Measurements from ENCODE around the gene TRAPPC1. TPM values are rescaled to one million over a fixed set of nuclear protein-coding genes. Genes with fewer than 3 reads are reported as not detected.

Gene TRAPPC1
- total RNA-seq, 2 donors from 2014 or later = 53.7 to 72.7 TPM

DNA sequence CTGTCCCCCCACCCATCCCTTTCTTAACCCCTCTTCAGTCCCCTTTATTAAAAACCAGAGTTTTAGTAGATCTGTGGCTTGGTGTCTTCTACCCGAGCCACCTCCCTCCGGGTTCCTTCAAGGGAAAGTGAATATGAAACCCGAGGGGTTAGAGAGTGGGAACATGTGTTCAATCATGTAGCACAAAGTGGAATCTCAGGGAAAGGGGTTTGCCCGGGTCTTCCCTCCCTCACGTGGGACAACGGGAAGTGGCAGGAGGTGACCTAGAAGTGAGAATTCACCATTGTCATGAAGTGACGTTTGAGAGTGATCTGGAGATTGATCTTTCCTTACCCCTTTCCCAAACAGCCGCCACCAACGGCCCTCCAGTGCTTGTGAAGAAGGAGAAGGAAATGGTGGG lies 20.6 kb downstream of the TRAPPC1 start:
- intact Hi-C loops (cut with DNase I) = loop anchor here in 1 of 2 donors (5.0 kb wide), 1 partner anchor 81 kb away; no protein-coding TSS in a partner anchor
- no peak for DNase-seq (ENCODE audit: low spot score)

DNA sequence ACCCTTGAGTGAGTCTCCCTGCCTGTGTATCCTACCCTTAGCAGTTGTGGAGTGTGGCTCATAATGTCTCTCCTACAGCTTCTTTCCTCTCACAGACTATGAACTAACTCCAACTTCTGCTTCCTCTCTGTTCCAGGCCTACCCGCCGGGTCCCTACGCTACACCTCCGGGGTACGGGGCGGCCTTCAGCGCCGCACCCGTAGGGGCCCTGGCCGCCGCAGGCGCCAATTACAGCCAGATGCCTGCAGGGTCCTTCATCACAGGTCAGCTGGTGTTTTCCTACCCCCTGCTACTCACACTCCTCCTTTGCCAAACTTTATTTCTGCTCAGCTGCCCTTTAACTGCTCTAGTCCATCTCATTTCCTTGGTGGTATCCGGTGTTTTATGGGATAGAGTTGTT lies 21.0 kb downstream of the TRAPPC1 start:
- intact Hi-C loops (cut with DNase I) = loop anchor here in 1 of 2 donors (5.0 kb wide), 1 partner anchor 82 kb away; no protein-coding TSS in a partner anchor
- DNase-seq (ENCODE audit: low spot score) = no peak

DNA sequence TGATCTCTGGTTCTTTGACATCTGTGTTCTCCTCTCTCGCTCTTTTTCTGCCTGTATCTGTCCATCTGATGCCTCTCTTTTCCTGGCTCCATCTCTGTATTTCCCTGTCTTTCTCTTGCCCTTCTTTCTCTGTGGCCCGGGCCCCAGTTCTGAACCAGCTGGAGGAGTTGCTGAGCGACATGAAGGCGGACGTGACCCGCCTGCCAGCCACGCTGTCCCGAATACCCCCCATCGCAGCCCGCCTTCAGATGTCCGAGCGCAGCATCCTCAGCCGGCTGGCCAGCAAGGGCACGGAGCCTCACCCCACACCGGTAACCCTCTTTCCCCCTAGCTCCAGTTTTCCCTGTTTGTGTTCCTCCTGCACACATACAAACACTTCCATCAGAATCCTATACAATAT lies 21.5 kb downstream of the TRAPPC1 start:
- intact Hi-C loops (cut with DNase I) = loop anchor here in 1 of 2 donors (5.0 kb wide), 1 partner anchor 82 kb away; no protein-coding TSS in a partner anchor

DNA sequence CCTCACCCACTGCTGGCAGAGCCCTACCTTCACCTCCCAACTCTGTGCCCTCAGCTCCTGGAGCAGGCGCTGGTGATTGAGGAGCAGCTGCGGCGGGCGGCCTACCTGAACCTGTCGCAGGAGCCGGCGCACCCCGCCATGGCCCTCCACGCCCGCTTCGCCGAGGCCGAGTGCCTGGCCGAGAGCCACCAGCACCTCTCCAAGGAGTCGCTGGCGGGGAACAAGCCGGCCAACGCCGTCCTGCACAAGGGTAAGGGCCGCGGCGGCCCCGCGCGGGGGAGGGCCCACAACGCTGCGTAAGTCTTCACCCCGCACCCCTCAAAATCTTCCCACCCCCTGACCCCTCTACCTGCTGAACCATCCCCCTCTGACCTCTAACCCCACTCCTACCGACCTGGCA lies 22.7 kb downstream of the TRAPPC1 start:
- DNase-seq (ENCODE audit: low spot score) = no peak

More for the DNA sequence above, 21.5 kb downstream of the TRAPPC1 start:
- DNase-seq (ENCODE audit: low spot score) = no peak

DNA sequence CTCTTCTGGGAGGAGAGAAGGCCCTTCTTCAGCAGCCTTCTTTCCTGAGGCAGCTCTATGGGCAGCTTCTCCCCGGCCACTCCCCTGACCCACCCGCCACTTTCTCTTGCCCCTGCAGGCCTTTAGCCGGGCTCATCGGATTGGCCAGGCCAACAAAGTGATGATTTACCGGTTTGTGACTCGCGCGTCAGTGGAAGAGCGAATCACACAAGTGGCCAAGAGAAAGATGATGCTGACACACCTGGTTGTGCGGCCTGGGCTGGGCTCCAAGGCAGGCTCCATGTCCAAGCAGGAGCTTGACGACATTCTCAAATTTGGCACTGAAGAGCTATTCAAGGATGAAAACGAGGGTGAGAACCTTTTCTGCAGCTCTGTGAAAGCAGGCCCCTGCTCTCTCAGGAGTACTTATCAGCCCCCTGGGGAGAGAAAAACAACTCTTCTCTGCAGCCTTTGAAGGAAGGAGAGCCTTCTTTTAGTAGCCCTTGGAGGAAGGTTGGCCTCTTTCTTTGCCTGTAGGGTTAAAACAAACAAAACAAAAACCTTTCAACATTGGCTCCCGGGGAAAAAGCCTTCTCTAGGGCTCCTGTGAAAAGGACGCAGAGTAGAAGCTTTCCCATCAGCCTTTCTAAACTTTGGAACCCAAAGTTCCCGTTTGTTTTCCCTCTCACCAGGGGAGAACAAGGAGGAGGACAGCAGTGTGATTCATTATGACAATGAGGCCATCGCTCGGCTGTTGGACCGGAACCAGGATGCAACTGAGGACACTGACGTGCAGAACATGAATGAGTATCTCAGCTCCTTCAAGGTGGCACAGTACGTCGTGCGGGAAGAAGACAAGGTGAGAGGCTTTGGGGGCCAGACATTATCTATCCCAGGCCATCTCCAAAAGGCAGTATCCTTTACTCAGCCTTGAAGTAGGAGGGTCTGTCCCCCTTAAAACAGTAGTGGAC lies 28.3 kb downstream of the TRAPPC1 start:
- intact Hi-C loops (cut with DNase I) = no loop called here
- DNase-seq (ENCODE audit: low spot score) = no peak

More for the DNA sequence above, 22.7 kb downstream of the TRAPPC1 start:
- intact Hi-C loops (cut with DNase I) = no loop called here

DNA sequence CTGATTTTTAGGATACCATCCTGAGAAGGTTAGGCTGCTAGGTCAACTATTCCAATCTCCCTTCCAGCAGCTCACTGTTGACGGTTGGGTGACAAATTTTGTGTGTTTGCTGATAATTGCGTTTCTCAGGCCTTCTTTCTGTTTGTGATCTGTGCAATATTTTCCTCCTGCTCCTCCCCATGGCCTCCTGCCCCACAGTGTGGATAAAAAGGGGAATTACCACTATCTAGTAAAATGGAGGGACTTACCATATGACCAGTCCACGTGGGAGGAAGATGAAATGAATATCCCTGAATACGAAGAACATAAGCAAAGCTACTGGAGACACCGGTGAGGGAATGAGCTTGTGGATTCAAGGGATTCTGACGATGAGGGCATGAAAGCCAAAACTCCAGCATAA lies 34.0 kb downstream of the TRAPPC1 start:
- DNase-seq (ENCODE audit: low spot score) = no peak
- intact Hi-C loops (cut with DNase I) = no loop called here

DNA sequence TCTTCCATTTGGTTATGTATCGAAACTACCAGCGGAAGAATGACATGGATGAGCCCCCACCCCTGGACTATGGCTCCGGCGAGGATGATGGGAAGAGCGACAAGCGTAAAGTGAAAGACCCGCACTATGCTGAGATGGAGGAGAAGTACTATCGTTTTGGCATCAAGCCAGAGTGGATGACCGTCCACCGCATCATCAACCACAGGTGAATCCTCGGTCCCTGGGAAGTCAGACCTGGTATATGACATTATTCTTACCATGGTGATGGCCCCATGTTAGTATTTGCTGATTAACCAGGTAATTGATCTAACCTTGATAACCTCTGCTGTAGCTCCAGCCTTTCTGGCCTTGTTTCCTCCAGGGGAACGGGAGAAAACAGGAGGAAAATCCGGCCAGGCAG lies 34.7 kb downstream of the TRAPPC1 start:
- DNase-seq (ENCODE audit: low spot score) = no peak
- intact Hi-C loops (cut with DNase I) = no loop called here

DNA sequence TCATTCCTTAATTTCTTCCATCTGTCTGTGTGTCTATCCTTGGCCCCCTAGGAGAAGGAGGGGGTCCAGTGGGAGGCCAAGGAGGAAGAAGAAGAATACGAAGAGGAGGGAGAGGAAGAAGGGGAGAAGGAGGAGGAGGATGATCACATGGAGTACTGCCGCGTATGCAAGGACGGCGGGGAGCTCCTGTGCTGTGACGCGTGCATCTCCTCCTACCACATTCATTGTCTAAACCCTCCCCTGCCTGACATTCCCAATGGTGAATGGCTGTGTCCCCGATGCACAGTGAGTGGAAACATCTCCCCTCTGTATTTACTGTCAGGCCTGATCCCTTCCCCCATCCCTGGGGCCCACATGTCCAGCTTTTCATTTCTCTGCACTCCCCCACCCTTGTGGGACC lies 36.9 kb downstream of the TRAPPC1 start:
- DNase-seq (ENCODE audit: low spot score) = no peak
- intact Hi-C loops (cut with DNase I) = no loop called here

DNA sequence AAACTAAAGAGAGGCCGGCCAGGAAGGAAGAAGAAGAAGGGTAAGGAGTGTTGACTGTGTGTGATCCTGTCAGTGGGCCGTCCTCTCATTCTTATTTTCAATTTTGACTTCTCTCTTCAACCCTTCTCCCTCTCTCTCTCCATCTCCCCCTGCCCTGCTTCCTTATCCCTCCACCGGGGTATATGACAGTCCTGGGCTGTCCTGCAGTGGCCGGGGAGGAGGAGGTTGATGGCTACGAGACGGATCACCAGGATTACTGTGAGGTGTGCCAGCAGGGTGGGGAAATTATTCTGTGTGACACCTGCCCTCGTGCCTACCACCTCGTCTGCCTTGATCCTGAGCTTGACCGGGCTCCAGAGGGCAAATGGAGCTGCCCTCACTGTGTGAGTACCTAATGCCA lies 37.5 kb downstream of the TRAPPC1 start:
- DNase-seq (ENCODE audit: low spot score) = no peak
- intact Hi-C loops (cut with DNase I) = no loop called here

DNA sequence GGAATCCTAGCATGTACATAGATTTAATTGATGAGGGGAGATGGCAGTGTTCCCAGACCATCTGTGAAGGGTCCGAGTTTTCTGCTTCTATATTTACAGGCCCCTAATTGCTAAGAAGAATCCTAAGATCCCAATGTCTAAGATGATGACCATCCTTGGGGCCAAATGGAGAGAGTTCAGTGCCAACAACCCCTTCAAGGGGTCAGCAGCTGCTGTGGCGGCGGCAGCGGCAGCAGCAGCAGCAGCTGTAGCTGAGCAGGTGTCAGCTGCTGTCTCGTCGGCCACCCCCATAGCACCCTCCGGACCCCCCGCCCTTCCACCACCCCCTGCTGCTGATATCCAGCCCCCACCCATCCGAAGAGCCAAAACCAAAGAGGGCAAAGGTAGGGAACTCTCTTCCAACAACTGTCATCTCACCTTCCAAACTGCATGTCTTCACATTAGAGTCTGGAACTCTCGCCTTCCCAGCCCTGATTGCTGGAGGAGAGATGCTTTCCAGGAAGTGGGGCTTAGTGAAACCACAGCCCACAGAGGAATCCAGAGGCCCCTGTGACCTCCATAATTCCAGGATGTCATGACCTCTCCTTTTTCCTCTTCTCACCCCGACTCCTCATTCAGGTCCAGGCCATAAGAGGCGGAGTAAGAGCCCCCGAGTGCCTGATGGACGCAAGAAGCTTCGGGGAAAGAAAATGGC lies 38.4 kb downstream of the TRAPPC1 start:
- intact Hi-C loops (cut with DNase I) = no loop called here
- DNase-seq (ENCODE audit: low spot score) = no peak

DNA sequence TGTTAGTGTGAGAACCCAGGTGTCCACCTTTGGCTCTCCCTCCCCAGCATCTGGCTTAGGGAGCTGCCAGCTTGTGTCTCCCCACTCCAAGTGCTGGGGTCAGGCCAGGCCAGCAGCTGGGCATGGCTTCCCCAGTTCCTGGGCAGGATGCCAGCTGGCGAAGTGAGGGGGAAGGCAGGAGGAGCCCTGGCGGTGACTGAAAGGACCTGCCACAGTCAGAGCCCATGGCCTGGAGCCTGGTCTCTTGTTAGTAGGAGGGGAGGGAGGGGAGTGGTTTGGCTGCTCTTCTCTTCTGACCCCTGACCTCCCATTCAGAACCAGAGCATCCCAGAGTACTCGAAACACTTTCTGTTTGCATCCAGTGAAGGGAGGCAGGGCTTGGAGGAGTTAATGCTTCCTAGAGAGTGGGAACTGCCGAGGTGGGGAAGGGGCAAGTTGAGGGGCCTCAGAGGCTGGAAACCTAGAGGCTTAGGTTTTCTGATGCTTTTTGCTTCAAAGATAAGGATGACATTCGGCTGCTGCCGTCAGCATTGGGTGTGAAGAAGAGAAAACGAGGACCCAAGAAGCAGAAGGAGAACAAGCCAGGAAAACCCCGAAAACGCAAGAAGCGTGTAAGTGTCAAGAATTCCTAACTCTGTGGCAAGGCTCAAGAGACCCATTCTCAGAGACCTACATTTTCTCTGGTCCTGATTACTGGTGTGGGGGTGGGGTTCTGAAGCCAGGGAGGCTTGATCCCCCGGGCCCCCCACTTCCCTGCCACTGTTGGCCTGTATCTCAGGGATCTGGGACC lies 42.4 kb downstream of the TRAPPC1 start:
- intact Hi-C loops (cut with DNase I) = no loop called here
- DNase-seq (ENCODE audit: low spot score) = peak; percentile 98

DNA sequence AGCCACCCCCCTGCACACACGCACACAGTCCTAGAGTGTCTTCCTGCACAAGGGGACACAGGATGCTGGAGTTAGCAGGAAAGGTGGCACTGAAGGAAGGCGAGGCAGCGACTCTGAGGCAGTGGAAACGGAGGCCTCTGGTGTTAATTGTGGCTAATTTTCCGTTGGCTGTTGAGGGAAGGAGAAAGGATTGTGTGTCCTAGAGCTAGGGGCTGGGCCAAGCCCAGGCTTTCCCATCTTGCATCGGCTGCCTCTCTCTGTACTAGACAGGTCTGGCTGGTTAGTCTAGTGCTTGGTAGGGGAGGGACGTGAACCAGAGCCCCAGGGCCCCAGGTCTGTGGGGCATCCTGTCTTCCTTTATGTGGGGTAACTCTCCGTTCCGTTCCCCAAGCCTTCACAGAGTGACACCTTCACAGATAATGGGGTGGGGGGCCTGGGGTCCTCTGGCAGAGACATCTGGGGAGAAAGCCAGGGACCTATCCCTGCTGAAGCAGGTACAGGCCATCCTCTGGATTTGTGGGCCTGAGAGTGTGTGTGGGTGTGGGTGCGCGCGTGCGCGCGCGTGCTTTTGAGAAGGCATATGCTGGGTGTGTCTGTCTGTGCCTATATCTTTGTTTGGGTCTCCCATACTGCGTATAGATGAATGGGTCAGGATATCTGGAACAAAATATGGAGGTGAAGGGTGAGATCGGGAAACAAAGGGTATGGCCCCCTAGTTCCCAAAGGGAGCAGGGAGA lies 43.4 kb downstream of the TRAPPC1 start, which contains the start of gene CHD3:
TSS of gene CHD3 (plus strand) at position 606 of the 737 bp plus-strand sequence. CDS start 212 bp downstream, outside the sequence.
- DNase-seq (ENCODE audit: low spot score) = no peak
- intact Hi-C loops (cut with DNase I) = no loop called here

DNA sequence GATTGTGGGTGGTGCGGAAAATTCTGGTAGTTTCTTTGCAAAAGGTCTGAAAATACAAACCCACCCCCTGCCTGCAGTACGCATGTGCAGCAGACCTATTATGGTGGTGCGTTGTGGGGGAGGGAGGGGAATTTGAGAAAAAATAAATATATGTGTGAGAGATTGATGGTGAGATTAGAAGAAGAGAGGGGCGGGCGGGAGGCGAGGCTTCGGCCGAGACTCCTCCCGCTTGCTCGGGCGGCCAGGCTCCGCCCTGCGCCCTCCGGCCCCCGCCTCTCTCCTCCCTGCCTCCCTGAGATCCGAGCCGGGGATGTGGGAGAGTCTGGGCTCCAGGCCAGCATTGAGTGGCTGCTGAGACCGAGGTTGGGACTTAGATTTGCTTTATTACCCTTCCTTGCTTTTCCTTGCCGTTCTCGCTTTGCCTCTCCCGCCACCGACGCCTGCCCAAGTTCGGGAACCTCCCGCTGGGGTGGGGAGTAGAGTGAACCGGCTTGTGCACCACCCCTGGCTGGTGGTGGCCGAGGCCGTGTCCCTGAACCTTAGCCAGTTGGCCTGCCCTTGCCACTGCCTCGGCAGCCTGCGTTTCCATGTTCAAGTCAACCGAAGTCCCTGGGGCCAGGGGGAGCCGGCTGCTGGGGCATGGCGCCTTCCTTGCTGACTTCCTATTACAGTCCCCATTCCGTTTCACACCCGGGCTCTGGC lies 44.1 kb downstream of the TRAPPC1 start:
- peak; percentile 96 for DNase-seq (ENCODE audit: low spot score)
- intact Hi-C loops (cut with DNase I) = no loop called here

DNA sequence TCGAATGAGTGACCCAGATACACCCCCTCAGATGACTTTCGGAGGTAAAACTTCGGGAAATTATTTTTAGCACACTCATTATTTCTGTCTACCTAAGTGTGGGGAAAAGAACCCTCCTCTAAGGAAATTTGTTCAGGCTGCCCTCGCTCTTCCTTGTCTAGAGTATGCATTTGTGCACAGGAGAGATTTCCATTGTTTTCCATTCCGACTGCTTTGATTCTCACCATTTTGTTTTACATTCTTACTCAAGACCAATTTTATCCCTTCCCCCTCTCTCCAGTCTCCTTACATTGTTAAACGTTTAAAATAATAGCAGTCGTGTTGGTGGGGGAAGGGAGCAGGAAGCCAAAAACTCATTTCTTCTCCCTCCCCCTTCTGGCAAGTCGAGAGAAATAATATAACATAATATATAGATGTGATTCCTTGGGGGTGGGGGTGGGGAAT lies 44.7 kb downstream of the TRAPPC1 start:
- DNase-seq (ENCODE audit: low spot score) = no peak
- intact Hi-C loops (cut with DNase I) = no loop called here

DNA sequence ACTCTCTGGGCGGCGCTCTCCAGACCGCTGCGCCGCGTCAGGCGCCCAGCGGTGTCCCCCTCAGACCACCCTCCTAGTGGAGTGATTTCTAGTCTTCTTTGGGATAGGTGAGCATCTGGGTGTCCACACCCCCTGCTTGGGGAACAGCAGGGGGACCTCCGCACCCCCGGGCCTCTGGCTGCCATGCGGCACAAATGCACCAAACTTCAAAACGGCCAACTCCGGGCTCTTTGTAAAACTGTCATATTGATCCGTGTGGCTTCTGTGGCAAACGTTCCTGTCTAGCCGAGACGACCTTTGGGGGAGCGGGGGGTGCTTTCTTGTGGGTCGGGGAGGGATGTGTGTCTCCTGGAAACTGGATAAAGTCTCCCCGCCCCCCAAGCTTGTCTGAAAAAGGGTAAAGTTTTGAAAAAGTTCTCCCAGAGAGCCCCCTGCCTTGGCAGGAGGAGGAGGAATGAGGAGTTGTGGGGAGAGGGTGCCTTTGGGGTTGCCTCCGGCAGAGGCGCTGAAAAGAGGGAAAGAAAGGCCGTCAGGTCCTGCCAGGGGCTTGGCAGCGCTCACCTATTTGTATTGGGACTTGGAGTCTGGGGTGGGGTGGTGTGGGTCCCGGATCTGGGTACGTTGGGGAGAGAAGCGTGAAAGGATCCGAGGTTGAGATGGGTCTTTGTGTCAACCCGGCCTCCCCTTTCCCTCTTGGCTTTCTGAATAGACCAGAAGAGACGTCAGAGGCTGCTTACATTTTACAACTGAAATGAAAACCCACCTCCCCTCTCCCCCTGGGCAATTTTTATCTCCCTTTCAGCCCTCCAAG lies 45.3 kb downstream of the TRAPPC1 start:
- intact Hi-C loops (cut with DNase I) = no loop called here
- DNase-seq (ENCODE audit: low spot score) = peak; percentile 80

DNA sequence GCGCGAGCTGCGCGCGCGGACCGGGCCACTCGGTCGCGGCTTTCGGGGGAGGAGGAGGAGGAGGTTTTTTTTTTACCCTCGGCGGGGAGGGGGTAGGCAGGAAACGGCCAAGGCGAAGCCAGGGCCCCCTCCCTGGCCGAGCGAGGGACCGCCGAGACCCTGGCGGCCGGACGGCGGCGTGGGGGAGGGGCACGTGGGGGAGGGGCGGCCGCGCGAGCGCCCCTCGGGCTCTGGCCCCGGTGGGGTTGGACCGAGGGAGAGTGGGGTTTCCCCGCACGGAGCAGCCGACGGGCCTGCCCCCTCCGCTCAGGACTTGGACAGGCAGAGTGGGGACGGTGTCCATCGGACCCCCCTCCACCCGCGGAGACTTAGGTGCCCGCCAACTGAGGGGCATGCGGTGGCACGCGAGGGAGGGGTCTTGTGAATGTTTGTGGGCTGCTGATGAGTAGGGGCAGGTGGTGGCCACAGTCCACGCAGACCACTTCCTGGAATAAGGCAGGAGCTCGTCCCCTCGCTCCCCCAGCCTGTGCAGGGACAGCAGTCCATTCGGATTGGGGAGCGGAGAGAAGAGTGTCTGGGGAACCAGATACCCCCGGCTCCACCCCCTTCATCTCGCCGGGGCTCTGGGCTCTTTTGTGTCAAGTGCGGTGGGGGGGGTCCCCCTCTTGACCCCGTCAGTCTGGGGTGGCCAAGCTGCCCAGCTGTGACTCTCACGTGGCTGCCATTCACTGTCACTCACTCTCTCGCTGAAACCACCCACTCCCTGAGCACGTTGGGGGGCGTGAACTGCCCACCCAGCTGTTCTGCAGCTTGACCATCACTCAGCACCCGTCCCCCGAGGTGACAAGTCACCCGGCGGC lies 46.1 kb downstream of the TRAPPC1 start:
- DNase-seq (ENCODE audit: low spot score) = peak; percentile 84
- intact Hi-C loops (cut with DNase I) = no loop called here
